ENCODE measurements around the gene CCDC30.

DNA sequence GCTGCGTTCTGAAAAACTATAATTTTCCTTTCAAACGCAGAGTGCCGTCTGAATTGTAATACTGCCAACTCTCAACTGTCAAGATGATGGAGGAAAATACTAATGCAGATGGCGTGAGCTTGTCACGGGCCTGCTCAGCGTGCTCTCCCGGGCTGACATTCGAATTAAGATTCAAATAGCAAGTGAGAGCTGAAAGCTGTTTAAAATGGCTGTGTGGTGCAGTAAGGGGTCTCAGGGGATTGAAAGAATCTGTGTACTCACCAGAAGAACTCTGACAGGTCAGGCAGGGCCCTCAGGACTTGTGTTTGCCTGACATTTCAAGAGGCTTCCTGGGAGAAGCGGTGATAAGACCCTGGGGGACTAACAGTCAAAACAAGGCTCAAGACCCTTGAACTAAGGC lies 40.3 kb upstream of the CCDC30 start:
- no peak for TF ChIP-seq POLR2A (IDR thresholded peaks at IDR 0.05)
- TF ChIP-seq, protein P1, sequence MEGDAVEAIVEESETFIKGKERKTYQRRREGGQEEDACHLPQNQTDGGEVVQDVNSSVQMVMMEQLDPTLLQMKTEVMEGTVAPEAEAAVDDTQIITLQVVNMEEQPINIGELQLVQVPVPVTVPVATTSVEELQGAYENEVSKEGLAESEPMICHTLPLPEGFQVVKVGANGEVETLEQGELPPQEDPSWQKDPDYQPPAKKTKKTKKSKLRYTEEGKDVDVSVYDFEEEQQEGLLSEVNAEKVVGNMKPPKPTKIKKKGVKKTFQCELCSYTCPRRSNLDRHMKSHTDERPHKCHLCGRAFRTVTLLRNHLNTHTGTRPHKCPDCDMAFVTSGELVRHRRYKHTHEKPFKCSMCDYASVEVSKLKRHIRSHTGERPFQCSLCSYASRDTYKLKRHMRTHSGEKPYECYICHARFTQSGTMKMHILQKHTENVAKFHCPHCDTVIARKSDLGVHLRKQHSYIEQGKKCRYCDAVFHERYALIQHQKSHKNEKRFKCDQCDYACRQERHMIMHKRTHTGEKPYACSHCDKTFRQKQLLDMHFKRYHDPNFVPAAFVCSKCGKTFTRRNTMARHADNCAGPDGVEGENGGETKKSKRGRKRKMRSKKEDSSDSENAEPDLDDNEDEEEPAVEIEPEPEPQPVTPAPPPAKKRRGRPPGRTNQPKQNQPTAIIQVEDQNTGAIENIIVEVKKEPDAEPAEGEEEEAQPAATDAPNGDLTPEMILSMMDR (IDR thresholded peaks at IDR 0.05): no peak
- no peak for TF ChIP-seq POLR2AphosphoS5 (IDR thresholded peaks at IDR 0.05)
- no peak for TF ChIP-seq EP300 (IDR thresholded peaks at IDR 0.05)

Data from sigmoid colon (tissue), 4 donors.